A549 (cell line): ENCODE data around the gene CYP8B1.

Experiments used
- CTCF ChIP-seq: fragments of >200 bp; sonication (Bioruptor Twin); formaldehyde crosslinking; IDR thresholded peaks from 3 replicates; pipeline ENCODE4 v1.5.1; 2016
- HMGXB4 ChIP-seq: fragments of 250-450 bp; sonication (Bioruptor Pico); IDR thresholded peaks from 2 replicates; pipeline ENCODE4 v1.5.0; 2021; ENCODE audit warnings: mild to moderate bottlenecking, moderate library complexity, borderline replicate concordance
- POLR2A ChIP-seq: IDR thresholded peaks from 2 replicates; pipeline ENCODE4 v1.6.1; 2012; ENCODE audit warnings: mild to moderate bottlenecking, low read length
- POLR2AphosphoS2 ChIP-seq: conservative IDR thresholded peaks from 2 replicates; pipeline ENCODE4 v1.6.1; 2012; ENCODE audit warnings: low read length, improper control_type of control experiment, inconsistent platforms
- REST ChIP-seq: fragments of 200-600 bp; sonication (generic); IDR thresholded peaks from 2 replicates; pipeline ENCODE4 v1.6.1; 2016; ENCODE audit warnings: antibody characterized with exemption, mild to moderate bottlenecking, moderate library complexity
- USF2 ChIP-seq: fragments of 450-650 bp; IDR thresholded peaks from 2 replicates; pipeline ENCODE4 v1.6.1; 2014; ENCODE audit warnings: antibody characterized with exemption

GRCh38 chr3:42827023-42827422 is 48.7 kb downstream of the CYP8B1 start:
- TF ChIP-seq USF2 (no peak), POLR2A (no peak), POLR2AphosphoS2 (no peak), CTCF (no peak), HMGXB4 (CRISPR knock-in tag) (no peak), REST (no peak)
